GM12872 (cell line): ENCODE results near the gene KRT35.

Source experiments
- TF ChIP-seq, protein P1 (sequence below): IDR thresholded peaks from 3 replicates; pipeline ENCODE4 v1.5.1; 2011; ENCODE audit warnings: low read depth, mild to moderate bottlenecking, low read length, moderate library complexity; ENCODE audit not compliant: insufficient read depth

Gene KRT35

DNA sequence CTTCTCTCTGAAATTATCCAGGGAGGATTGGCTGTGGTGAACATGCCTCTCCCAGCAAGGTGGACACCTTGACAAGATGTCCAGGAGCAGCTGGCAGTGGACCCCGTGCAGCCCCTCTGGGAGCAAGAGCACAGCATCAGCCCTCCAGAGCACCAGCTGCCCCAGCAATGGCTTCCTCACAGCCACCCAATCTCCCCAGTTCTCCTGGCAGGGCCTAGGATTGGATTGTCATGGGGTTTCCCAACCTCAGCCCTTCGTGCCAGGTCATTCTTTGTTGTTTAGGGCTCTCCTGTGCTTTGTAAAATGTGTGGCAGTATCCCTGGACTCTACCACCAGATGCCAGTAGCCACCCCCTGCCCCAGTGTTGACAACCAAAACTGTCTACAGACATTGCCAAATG, 10.5 kb upstream of the KRT35 start:
- TF ChIP-seq, protein P1, sequence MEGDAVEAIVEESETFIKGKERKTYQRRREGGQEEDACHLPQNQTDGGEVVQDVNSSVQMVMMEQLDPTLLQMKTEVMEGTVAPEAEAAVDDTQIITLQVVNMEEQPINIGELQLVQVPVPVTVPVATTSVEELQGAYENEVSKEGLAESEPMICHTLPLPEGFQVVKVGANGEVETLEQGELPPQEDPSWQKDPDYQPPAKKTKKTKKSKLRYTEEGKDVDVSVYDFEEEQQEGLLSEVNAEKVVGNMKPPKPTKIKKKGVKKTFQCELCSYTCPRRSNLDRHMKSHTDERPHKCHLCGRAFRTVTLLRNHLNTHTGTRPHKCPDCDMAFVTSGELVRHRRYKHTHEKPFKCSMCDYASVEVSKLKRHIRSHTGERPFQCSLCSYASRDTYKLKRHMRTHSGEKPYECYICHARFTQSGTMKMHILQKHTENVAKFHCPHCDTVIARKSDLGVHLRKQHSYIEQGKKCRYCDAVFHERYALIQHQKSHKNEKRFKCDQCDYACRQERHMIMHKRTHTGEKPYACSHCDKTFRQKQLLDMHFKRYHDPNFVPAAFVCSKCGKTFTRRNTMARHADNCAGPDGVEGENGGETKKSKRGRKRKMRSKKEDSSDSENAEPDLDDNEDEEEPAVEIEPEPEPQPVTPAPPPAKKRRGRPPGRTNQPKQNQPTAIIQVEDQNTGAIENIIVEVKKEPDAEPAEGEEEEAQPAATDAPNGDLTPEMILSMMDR: no peak

DNA sequence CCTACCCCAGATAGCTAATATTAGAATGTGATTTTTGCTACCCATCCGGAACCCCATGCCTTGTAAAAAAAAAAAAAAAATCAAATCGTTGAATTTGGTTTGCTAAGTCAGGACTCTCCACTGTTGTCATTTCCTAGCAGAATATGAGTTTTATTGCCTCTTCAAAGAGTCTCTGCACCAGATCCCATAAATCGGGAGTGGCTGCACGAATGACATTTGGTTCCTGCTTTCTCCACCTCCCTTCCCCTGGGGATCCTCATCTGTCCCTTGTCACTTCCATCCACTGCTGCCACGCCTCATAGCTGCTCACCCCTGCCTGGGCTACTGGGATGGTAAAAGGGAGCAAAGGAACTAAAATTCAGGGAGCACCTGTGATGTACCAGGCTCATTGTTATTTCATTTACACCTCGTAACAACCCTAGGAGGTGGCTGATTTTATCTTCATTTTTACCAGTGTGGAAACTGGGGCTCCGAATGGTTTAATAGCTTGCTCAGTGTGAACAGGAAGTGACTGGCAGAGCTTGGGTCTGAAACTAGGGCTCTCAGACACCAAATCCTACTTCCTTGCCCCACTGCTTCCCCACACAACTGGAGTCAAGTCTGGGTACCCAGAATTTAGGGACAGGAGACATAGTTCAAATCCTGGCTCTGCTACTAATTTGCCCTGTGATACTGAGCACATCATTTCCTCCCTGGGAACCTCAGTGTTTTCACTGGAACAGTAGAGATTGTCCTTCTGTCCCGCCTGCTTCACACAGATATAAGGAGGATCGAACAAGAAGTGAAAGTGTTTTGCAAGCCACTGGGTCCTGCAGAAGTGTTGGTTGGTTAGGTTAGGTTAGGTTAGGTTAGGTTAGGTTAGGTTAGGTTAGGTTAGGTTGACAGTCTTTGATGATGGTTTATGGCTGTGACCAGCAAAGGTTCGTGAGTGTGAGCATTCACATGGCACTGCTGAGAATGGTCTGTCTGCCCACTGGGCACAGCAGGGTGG, 9.3 kb upstream of the KRT35 start:
- TF ChIP-seq, protein P1: no peak

DNA sequence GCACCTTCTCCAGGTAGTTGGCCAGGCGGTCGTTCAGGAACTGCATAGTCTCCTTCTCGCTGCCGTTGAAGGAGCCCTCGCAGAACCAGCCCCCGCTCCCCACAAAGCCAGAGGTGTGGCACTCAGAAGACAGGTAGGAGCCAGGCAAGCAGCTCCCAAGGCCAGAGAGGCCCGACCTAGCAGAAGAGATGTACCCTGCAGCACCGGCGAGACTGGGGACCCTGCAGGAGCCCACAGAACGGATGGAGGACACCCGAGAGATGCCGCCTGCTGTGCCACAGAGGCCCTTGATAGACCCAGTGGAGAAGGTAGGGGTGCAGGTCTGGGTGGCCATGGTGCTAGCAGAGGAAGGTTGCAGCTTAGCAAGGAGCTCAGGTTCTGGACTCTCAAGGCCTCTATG, 8.6 kb upstream of the KRT35 start, which contains the start of gene KRT36:
KRT36 (minus strand) TSS at position 380 of the 400 bp plus-strand sequence; CDS start at position 334, 46 bp downstream.
- TF ChIP-seq, protein P1: no peak

DNA sequence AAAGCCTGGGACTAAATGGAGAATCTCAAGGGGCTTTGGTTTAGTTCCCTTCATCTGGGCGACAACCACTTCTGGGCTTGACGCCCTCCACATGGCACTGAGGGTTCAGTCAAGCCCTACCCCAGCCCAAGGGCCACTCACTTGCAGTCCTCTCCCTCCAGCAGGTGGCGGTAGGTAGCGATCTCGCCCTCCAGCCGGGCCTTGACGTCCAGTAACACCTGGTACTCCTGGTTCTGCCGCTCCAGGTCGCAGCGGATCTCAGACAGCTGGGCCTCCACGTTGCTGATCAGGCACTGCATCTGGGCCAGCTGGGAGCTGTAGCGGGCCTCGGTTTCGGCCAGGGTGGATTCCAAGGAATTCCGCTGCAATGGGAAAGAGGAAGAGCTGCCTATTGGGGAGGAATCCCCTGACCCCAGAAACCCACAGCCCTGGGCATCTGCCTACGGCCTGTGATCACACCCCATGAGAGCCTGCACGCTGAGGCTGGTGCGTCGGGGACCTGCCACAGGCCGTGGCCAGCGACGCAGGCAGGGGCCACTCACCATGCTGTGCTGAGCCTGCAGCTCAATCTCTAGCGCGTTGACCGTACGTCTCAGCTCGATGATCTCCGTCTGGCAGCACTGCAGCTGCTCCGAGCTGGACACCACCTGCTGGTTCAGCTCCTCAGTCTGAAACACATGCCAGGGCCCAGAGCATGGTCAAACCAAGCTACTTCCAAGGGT, 6.0 kb upstream of the KRT35 start:
- TF ChIP-seq, protein P1: peak; percentile 79

DNA sequence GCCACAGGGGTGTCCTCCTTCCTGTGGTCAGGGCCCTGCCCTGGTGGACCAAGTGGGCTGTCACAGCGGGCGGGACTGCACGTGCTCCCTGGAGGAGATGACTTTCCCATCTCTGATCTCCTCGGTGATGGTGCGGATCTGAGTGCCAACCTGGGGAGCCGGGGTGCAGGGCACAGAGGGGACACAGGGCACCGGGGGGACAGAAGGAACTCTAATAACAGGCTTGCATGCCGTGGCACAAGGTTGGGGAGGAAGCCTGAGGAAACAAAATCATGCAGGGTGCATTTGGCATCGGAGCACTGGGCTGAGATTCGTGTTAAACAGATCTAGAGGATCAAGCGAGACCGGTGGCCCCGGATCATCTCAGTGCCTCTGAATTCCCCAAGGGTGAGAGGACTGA, 5.4 kb upstream of the KRT35 start:
- TF ChIP-seq, protein P1: no peak

DNA sequence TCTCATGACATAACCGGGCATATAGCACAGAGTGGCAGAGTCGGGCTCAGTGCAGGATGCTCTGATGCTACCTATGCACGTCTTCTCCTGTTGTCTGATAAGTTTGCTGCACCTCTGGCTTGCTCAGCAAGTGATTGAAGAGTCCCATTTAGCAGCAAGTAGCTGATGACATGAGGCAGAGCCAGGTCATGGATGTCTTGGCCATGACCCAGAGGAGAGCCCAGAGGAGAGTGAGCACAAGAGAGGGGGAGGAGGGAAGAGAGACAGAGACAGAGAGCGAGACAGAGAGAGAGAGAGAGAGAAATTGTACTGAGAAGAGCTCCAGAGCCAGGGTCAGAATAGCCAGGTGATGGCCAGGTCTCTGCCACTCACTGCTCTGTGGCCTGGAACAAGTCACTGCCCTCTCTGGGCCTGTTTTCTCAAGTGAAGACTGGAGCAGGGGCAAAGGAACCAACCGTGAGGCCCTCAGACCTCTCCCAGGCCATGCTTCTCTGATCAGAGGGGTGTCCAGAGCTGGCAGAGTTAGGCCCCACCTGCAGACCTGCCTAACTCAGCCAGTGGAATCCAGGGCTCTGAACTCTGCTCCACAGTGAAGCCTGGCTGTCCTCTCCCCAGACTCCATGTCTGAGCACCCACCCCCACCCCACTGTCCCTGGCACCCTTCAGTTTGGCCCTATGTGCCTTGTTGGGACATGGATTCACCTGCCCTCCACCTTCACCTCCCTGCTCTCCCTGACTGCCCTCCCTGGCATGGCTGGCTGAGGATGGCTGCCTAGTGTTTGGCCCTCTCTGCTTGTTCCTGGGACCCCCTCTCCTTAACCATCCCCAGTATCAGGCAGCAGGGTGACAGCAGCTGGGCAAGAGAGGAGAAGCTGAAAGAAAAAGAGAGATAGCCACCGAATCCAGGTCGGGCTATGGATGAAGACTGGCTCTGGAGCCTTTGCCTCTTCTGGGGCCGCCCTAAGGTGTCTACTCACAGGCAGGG, 4.3 kb upstream of the KRT35 start:
- TF ChIP-seq, protein P1: no peak
